ENCODE results near the gene BBLN.

DNA sequence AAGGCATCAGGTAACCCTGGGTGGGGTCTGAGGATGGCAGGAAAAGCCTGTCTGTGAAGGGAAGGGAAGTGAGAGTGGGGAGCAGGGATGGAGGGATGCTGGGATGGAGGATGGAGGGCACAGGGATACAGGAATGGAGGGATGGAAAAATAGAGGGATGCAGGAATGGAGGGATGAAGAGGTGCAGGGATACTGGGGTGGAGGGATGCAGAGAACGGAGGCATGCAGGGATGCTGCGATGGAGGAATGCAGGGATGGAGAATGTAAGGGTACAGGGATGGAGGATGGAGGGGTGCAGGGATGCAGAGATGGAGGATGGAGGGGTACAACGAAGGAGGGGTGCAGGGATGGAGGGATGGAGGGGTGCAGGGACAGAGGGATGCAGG, 41.6 kb upstream of the BBLN start:
- no peak for TF ChIP-seq EZH2 (IDR thresholded peaks at IDR 0.05; ENCODE audit: borderline replicate concordance, insufficient read depth, low read depth, low read length, poor library complexity, severe bottlenecking)
- TF ChIP-seq, protein P1, sequence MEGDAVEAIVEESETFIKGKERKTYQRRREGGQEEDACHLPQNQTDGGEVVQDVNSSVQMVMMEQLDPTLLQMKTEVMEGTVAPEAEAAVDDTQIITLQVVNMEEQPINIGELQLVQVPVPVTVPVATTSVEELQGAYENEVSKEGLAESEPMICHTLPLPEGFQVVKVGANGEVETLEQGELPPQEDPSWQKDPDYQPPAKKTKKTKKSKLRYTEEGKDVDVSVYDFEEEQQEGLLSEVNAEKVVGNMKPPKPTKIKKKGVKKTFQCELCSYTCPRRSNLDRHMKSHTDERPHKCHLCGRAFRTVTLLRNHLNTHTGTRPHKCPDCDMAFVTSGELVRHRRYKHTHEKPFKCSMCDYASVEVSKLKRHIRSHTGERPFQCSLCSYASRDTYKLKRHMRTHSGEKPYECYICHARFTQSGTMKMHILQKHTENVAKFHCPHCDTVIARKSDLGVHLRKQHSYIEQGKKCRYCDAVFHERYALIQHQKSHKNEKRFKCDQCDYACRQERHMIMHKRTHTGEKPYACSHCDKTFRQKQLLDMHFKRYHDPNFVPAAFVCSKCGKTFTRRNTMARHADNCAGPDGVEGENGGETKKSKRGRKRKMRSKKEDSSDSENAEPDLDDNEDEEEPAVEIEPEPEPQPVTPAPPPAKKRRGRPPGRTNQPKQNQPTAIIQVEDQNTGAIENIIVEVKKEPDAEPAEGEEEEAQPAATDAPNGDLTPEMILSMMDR (IDR thresholded peaks at IDR 0.05): no peak

Data from B cell (primary cell).